NOMO-1 treated with dmso at 0.1 percent for 144 hours (cell line): Measurements from ENCODE around the gene TSGA10IP.

ENCODE experiments used
- DNase-seq: peaks from one replicate; lab custom pipeline; 2025; ENCODE audit not compliant: unreplicated experiment; lab: John Stamatoyannopoulos, UW

Gene TSGA10IP

DNA sequence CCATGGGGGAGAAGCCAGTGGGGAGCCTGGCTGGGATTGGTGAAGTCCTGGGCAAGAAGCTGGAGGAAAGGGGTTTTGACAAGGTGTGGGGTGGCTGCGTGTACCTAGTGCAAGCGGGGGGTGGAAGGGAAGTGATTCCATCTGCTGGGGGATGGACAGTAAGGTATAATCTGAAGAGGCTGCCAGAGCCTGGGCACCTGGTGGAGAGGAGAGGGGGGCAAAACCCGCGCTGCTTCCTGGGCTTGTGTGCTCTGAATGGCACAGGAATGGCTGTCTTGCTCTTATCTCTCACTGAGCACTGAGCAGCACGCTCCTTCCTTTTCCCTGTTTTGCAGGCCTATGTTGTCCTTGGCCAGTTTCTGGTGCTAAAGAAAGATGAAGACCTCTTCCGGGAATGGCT lies 58.0 kb downstream of the TSGA10IP start:
- no peak for DNase-seq

DNA sequence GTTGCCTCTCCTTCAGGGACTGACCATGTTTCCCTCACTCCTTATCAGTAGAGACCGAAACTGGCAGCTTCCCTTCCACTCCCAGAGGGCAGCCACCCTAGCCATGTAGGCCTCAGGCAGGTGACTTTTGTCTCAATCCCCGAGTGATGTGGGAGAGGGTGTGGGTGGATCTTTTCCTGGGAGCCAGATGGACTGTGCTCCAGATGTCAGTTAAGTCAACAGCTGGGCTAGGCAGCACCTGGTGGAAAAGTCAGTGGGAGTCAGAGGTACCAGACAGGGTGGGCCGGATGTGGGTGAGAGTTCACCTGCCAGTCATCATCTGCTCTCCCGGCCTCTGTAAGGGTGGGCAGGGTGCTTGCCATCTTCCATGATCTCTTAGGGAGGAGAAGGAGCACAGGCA lies 58.9 kb downstream of the TSGA10IP start:
- DNase-seq, result no peak

DNA sequence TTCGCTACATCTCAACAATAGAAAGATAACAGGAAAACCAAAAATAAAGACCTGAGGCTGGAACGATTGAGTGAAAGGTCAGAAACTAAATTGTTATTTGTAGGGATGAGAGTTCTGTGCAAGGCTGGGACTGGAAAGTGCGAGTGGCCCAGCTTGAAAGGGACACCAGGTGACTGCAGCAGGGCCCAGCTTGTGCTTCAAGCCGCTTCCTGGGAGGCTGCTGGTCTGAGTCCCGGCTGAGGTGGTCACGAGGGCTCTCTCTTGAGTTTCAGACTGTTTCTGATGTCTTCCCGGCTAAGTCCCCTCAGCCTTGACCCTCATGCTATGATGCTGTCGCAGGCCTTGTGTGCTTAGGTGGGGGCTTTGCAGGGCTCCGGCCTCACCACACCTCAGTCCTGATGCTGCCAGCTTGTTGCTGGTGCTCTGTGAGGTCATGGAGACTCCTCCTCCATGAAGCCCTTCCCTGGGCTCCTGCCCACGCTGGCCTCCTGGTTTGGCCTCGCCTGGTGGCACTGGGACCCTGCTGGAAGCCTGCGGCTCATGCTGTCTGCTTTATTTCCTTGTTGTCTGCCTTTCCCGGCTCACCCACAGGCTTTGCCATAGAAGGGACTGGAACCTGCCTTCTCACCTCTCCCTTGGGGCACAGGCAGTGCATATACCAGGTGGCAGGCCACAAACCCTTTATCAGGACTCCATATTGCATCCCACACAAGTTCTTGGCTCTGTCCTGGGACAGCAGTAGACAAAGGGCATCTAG lies 61.0 kb downstream of the TSGA10IP start:
- no peak for DNase-seq

DNA sequence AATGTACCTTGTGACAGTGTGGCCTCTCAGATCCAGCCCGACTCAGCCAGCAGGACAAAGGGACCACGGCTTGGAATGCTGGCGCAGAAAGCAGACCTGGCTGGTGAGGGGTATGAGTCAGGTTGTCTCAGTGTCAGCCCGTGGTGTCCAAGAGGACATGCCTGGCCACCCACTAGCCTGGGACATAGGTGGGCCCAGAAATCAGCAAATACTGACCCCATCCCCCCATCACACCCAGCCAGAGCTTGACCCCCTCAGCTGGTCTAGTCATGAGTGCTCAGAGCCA lies 61.6 kb downstream of the TSGA10IP start:
- no peak for DNase-seq

DNA sequence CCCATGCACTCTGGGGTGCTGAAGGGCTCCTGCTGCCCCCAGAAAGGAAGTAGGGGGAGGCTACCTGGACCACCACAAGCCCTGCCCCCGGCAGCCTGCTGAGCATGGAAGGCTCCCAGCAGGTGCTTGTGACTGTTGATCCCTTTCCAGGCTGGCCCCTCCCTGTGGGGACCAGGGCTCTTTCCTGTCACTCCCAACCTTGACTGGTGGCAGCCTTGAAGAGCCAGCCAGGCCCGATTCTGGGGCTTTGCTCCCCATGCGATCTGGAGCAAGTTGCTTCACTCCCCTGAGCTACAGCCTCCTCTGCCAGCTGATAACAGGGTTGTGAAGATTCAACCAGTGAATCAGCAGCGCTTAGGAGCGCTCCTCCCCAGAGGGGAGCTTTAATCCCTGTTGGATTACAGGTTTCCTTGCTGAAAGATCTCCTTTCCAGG lies 61.9 kb downstream of the TSGA10IP start:
- no peak for DNase-seq

DNA sequence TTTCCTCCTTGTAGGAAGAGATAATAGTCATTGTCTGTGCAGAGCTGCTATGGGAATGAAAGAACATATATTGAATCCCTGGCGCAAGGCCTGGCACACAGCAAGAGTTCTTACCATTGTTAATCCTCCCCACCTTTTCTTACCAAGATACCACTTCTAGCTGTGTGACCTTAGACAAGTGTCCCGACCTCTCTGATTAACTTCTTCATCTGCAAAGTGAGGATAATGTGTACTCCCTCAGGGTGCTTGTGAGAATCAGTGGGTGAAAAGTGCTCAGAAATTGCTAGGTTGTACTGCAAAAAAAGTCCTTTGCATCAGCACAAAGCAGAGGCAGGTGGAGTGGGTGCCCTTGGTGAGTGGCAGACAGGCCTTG lies 62.8 kb downstream of the TSGA10IP start:
- no peak for DNase-seq

DNA sequence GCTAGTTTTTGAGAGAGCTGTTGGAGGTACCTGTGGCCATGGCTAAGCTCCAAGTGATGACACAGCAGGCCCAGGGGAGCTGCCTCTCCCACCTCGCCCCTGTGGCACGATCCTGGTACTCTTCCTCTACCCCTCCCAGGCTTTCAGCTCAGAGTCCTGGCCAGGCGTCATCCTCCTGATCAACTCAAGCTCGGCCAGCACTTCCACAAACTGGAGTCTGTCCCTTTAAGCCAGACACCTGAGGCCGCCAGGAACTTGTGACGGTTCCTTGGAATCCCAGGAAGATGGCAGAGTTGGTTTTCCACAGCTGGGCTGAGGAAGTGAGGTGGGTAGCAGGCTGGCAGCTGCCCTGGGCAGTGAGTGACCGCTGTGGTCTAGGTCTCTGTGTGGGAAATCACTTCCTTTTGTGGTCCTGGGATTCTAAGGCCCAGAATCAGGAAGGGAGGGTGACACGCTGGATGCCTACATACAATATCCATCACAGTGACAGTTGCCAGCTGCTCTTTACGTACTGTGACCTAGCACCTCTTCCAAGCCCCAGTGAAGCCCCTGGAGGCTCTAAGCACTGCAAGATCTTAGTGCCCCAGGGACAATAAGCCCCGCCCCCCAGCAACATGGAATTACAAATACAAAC lies 63.3 kb downstream of the TSGA10IP start:
- DNase-seq, result no peak
